GM19397 (cell line): ENCODE measurements around the gene MC1R.
"Not testable (repeated sequence)": the region's sequence is repeated elsewhere in the genome, so short reads cannot be mapped to it uniquely, and the experiment has no call there.

Experiments used
- ATAC-seq: cut with Tn5 transposase; IDR thresholded peaks from one replicate; pipeline ENCODE4 v1.9.1; 2021; ENCODE audit warnings: mild to moderate bottlenecking, moderate library complexity; ENCODE audit not compliant: unreplicated experiment

The MC1R gene

GRCh38 chr16:89957216-89957785 is 38.6 kb downstream of the MC1R start:
- ATAC-seq: no peak

- no peak for ATAC-seq
Measured at GRCh38 chr16:89958068-89958467, 39.4 kb downstream of the MC1R start.

GRCh38 chr16:89958596-89958995 is 39.9 kb downstream of the MC1R start:
- ATAC-seq: no peak

DNA sequence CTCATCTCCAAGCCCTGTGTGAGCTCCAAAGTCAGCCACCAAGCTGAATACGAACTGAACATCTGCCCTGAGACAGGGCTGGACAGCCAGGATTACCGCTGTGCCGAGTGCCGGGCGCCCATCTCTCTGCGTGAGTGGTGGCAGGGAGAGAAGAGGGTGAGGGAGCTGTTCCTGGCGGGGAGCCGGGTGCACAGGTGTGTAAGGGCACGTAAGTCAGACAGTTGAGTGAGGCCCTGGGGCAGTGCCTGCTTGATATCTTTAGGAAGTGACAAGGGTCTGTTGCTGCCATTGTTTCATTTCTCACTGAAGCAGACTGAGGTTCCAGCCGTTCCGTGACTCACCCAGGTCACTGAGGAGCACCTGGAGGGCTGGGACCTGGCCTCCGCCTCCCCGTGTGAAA is 42.3 kb downstream of the MC1R start:
- ATAC-seq: no peak

GRCh38 chr16:89961920-89962319 is 43.3 kb downstream of the MC1R start:
- no peak for ATAC-seq

- no peak for ATAC-seq
Measured at GRCh38 chr16:89962754-89963498, 44.3 kb downstream of the MC1R start.

DNA sequence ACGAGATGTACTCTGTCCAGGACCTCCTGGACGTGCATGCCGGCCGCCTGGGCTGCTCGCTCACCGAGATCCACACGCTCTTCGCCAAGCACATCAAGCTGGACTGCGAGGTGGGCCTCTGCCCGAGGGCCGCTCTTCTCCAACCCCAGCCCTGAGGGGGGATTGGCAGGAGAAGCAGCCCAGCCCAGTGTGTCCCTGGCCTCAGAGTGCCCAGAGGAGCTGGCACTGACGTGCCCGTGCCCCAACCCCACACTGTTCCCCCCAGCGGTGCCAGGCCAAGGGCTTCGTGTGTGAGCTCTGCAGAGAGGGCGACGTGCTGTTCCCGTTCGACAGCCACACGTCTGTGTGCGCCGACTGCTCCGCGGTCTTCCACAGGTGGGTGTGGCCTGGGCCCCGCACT is 45.5 kb downstream of the MC1R start:
- ATAC-seq: no peak

- ATAC-seq: no peak
Measured at GRCh38 chr16:89965447-89966225, 47.0 kb downstream of the MC1R start.

GRCh38 chr16:89966756-89967155 is 48.1 kb downstream of the MC1R start:
- ATAC-seq: no peak

DNA sequence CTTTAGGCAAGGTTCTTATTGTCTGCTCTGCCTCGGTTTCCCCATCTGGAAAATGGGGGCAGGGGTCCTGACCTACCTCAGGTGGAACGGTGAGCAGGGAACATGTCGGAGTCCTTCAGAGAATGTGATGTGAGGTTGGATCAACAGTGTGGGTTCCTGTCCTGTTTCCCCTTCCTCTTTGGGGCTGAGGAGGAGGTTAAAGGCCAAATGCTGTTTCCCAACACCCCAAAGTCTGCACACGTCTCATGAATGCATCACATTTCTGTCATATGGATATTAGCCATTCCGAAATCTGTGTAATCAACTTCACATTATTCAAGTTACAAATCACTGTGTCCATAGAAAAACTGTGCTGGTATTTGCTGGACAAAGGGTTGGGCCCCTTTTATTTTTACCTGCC is 48.8 kb downstream of the MC1R start:
- not testable (repeated sequence) for ATAC-seq

DNA sequence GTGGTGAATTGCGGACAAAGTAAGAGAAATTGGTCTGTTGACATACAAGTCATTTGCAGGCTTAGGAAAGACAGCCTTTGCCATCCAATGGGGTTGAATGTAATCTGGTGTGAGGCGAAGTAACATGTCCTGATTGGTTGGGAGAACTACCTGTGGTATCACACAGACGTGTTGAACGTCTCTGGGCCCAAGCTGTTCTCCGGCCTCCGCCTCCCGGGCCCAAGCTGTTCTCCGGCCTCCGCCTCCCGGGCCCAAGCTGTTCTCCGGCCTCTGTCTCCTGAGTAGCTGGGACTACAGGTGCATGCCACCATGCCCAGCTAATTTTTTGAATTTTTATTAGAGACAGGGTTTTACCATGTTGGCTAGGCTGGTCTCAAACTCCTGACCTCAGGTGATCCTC is 49.4 kb downstream of the MC1R start:
- ATAC-seq: not testable (repeated sequence)

DNA sequence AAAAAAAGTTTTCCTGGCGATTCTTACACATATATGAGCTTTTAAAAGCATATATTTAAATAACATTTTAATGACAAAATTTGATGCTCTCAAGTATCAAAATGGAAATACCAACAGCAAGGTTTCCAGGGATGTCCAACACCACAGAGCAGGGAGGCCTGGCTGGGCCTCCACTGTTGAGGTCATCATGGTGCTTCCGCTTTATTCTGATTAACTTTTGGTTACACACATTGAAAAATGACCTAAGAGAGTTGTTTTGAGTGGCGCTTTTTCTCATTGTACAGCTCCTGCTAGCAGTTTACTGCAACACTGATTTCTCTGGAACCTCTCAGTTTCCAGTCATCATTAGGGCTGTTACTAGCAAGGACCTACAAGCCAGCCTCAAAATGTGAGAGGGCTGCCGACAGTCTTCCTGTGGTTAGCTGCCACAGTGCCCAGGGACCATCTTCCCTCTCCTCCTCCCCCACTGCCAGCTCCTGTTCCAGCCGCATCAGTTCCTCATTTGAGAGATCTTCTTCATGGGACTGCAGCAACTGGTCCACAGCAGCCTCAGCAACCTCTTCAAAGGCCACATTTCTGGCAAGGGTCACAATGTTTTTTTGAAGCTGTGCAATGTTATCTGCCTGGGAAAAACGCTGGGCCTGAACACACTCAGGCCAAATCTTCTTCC is 51.2 kb downstream of the MC1R start:
- ATAC-seq: no peak
